ENCODE measurements around the gene DRC3.
"Not testable (repeated sequence)": the region's sequence is repeated elsewhere in the genome, so short reads cannot be mapped to it uniquely, and the experiment has no call there.

The DRC3 gene

DNA sequence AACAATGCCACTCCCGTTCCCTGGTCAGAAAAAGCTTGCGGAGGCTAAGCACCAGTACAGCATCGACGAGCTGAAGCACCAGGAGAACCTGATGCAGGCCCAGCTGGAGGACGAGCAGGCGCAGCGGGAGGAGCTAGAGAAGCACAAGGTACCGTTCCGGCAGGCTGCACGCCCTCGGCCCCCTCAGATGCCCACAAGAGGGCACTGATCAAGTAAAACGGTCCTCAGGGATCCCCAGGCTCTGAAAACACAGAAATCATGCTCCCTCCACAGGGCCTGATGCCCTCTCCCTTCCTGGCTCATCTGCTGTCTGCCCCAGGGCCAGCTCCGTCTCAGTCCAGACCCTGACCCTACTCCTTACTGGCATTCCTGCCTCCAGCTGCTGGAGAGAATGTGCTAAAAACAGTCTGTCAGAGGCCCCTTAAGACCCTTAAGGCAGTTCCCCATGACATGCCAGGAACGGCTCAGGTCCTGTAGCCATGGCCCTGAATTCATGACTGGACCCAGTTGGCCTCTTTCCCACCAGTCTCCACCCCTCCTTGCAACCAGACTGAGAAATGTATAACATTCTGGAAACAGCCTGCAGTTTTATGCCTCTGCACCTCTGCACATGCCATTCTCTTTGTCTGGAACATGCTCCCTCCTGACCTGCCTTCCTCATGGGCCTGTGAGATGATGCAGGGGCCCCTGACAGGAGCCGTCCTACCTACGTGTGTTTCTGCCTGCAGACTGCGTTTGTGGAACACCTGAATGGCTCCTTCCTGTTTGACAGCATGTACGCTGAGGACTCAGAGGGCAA lies 21.8 kb downstream of the DRC3 start:
- DNase-seq = no peak

DNA sequence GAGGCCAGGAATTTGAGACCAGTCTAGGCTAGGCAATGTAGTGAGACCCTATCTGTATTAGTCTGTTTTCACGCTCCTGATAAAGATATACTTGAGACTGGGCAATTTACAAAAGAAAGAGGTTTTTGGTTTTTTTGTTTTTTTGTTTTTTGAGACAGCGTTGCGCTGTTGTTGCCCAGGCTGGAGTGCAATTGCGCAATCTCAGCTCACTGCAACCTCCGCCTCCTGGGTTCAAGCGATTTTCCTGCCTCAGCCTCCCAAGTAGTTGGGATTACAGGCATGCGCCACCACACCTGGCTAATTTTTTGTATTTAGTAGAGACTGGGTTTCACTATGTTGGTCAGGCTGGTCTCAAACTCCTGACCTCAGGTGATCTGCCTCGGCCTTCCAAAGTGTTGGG lies 23.2 kb downstream of the DRC3 start:
- not testable (repeated sequence) for DNase-seq

DNA sequence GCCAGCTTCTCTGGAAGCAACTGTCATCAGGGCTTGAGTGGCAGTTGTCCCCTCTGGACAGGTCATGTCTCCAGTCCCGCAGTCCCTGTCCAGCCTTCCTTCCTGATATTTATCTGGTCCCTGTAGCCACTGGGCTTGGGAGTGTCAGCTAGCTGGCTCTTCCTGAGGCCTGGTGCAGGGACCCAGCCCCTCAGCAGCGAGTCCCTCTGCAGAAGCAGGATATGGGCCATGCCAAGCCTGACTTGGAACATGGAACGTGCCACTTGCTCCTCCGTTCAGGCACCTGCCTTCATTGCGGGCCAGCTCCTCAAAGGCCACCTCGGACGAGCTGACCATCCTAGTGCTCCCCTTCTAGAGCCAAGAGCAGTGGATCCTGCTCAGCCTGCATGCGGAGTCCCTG lies 26.3 kb downstream of the DRC3 start:
- no peak for DNase-seq

DNA sequence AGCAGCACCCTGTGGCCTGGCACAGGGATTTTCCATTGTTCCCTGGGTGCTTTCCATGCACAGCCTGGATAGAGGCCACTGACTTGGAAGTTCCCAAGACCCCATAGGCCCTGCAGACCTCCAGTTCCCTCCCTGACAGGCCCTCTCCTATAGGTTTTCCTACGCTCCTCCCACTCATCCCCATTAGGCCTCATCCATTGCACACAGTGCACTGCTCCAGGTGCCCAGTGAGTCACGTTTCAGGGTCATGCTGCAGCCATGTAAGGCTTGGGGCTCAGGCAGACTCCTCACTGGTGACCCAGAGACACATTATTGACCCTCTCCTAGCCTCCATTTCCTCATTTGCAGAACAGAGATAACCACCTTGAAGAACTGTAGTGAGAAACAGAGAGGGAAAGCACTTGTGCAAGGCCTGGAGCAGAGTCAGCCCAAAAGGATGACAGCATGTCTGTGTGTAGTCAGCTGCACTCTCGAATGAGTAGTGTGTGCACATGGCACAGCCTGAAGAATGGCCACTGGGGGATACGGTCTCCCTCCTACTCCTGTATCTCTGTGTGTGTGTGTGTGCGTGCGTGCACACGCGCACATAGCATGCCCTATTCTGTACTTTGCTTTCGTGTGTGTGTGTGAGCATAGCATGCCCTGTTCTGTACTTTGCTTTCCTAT lies 26.8 kb downstream of the DRC3 start:
- no peak for DNase-seq

DNA sequence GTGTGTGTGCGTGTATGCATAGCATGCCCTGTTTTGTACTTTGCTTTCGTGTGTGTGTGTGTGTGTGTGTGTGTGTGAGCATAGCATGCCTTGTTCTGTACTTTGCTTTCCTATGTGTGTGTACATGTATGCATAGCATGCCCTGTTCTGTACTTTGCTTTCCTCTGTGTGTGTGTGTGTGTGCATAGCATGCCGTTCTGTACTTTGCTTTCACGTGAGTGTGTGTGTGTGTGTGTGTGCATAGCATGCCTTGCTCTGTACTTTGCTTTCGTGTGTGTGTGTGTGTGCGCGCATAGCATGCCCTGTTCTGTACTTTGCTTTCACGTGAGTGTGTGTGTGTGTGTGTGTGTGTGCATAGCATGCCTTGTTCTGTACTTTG lies 27.4 kb downstream of the DRC3 start:
- DNase-seq = no peak

DNA sequence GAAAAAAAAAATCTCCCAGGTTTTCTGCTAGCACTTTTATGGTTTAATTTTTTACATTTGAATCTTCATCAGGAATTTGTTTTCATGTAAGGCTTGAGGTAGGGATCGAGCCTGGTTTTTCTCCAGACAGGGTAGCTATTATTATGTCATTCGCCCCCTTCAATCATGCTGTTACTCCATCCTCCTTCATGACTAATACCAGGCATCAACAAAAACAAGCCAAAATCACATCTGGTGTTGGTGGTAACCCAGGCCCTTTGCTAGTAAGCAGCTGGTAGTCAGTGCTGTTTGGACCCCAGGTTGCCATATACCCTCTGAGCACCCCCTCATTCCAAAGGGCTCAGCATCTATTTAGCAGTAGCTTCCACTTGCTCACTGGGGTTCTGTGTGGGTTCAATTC lies 29.5 kb downstream of the DRC3 start:
- no peak for DNase-seq

DNA sequence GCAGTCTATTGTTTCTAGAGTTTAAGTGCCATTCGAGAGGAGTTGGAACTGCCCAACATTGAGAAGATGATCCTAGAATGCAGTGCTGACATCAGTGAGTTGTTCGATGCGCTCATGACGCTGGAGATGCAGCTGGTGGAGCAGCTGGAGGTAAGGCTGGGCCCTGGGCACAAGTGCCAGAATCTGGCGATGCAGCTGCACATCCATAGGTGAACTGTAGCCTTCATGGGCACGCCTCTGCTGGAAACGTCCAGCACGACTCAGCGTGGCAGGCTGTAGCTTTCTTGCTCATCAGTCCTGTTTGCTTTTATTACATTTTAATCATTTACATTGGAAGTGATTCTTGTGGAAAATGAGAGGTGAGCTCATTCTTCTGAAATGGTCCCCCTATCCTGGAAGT lies 31.7 kb downstream of the DRC3 start:
- DNase-seq = no peak

DNA sequence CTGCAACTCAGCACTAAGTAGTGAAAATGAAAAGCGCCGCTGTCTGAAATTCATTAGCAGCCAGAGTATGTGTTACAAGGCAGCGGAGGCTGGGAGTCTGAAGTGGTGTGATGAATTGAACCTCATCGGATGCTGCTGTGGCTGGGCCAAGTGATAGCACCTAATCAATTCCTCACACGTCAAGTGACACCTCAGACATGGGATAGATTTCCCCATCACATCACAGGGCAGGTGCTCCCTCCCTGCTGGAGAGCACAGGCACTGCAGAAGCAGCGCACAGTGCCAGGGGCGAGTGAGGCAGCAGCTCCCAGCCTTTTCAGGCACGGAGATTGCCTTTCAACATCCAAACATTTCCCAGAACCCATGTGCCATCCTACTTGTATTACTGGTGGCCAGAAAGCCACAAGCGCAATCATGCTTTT lies 32.2 kb downstream of the DRC3 start:
- no peak for DNase-seq

DNA sequence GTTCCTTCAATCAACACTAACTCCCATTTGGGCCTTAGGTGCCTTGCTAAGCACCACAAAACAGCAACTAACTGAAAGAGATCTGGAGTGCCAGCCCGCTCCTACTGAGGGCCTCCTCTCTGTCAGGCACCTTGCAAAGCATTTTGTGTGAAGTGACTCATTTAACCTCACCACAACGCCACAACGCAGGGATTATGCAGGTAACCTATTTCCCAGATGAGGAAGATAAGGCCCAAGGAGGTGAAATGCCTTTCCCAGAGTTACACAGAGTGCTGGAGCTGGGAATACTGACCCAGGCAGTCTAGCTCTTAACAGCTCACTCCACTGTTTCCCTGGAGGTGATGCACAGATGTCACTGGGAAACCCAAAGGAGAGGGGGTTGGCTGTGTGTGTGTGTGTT lies 32.8 kb downstream of the DRC3 start:
- no peak for DNase-seq

DNA sequence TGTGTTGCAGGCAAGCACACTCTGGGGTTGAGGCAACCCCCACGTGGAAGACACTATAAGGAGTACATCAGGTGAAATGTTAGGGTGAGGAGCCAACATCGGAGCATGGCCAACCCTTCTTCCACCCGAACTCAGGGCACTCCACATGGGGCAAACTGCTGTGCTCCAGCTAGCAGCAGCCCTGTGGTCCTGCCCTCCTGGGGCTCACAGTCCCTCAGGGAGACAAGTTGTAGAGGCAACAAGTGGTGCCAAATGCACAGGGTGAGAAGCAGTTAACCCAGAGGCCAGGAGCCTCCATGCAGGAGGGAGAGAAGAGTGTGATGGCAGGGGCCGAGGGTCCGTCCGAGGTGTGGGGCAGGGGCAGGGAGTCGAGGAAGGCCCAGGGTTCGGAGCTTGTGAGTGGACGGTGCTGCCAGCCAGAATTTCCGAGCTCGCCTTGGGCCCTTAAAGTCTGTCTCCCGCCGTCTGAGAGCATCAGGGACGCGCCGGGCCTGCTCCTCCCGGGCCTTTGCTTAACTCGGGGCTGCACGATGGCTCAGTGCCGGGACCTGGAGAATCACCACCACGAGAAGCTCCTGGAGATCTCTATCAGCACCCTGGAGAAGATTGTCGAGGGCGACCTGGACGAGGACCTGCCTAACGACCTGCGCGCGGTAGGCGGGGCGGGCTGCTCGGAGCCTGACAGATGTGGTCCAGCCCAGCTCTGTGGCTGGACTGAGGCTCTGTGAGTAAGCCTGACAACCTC lies 34.0 kb downstream of the DRC3 start:
- DNase-seq = no peak

DNA sequence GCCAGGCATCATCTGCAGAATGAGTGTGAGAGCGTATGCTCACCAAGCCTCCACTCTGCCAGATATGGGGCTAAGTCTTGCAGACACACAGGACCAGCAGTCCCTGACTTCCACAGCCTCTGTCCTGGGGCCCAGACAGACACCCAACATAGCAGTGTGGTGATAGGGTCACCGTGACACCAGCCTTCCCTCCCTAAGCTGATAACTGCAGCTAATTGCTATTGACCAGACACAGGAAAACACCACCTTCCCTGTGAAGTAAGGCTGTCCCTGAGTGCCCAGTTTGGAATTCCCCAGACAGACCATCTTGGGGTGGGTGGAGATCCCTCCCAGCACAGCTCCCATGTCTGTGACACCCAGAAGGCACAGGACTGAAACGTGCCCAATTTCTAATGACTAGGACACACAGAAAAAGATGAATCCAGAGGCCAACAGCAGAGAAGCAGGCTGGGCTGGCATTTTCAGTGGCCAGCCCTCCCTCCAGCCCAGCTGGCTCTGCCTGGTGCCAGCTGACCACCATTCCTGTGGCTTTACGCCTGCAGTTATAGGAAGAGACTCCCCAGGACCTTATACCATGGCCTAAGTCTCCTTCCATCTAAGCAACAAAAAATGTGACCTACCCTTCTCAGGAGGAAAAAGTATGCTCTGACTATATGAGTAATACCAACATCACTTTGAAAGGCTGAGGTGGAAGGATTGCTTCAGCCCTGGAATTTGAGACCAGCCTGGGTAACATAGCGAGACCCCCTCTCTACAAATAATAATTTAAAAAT lies 36.0 kb downstream of the DRC3 start:
- DNase-seq = no peak

DNA sequence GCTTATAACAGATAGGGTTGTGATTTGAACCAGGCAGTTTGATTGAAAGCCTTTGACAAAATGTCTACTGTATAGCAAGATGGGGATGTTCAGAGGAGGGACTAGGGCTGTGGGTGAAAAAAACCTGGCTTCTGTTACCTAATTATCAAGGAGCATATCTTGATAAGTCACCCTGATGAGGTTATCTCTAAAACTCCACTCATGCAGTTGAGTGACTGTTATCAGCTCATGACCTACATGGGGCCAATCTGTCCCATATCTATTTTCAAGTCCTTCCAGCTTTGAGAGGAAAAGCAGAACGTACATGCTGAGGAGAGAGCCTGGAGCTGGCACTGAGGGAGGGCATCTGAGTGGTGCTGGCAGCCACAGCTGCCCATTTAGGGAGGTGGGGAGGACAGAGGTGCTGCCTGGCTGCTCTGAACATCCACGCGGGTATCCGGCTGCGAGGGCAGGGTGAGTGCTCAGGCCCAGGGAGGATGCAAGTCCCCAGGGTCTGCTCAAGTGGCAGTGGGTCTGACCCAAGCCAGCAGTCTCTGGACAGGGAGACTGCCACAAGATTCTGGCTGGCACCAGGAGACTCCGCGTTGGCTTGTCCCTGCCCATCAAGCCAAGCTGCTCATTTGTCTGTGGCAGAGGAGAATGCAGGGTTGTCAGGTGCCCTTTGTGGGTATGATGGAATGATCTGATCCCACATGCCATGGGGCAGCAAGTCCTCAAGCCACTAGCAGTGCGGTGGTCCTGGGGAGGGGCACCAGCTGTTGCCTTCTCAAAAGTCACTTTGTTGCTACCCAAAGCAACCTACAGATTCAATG lies 37.2 kb downstream of the DRC3 start:
- DNase-seq = no peak

DNA sequence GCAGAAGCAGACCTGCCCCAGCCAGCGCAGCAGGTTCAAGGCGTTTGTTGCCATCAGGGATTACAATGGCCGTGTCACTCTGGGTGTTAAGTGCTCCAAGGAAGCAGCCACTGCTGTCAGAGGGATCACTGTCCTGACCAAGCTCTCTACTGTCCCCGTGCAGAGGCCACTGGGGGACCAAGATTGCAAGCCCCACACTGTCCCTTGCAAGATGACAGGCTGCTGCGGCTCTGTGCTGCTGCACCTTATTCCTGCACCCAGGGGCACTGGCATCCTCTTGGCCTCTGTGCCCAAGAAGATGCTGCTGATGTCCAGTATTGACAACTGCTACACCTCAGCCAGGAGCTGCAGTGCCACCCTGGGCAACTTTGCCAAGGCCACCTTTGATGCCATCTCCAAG lies 38.6 kb downstream of the DRC3 start:
- no peak for DNase-seq

DNA sequence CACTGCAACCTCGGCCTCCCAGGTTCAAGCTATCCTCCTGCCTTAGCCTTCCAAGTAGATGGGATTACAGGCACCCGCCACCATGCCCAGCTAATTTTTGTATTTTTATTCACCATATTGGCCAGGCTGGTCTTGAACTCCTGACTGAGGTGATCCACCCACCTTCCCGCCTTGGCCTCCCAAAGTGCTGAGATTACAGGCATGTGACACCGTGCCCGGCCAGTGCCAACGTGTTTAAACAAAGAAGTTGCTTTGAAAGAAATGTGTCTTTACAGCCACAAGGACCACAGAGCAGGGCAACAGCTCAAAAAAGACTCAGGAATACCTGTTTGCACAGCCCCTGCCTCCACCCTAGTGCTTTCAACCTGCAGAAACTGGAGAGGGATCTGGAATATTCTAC lies 41.3 kb downstream of the DRC3 start:
- no peak for DNase-seq

DNA sequence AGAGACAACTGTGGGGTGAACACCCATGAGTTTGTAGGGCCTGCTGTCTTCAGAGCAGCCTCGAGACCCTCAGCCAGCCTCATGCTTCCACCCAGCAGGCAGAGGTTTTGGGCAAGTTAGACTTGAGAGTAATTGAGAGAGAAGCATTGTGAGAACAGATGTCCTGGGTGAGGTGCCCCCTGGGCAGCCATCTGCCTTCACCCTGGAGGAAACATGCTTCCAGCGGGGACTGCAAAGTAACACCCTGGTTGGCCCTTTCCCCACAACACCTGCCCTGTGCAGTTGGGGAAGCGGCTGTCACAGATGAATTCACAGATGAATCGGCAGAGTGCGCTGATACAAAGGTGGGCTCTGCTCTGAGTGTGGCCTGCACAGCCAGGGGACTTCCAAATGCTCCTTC lies 42.9 kb downstream of the DRC3 start:
- no peak for DNase-seq

DNA sequence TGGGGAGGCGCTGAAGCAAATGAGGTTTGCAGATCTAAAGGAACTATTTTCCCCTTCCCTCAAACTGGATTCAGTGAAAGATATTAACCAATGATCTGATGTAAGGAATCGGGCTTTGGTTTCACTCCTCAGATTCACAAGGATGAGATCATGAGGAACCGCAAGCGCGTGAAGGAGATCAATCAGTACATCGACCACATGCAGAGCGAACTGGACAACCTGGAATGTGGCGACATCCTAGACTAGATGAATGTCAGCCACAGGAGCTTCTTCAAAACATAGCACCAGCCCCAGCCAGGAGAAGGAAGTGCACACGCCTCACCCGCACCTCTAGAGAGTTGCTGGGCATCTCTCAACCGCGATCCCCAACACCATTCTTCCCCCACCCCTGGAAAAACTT lies 43.8 kb downstream of the DRC3 start:
- no peak for DNase-seq

DNA sequence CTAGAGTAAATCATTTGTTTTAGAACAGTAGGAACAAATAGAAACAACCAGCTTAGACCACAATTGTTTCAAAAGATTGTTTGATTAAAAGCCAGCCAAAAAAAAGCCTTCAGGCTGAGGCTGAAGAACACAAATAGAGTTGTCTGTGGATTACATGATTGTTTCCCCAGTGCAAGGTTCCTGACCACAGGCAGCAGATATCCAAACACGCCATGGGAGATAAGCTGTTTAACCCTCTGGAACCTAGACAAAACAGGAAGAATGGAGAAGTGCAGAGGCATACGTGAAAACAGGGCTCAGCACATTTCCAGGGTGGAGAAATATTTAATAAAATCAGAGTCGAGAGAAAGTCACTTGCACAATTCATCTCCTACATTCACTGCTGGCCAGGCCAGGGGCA lies 45.3 kb downstream of the DRC3 start:
- DNase-seq = no peak

DNA sequence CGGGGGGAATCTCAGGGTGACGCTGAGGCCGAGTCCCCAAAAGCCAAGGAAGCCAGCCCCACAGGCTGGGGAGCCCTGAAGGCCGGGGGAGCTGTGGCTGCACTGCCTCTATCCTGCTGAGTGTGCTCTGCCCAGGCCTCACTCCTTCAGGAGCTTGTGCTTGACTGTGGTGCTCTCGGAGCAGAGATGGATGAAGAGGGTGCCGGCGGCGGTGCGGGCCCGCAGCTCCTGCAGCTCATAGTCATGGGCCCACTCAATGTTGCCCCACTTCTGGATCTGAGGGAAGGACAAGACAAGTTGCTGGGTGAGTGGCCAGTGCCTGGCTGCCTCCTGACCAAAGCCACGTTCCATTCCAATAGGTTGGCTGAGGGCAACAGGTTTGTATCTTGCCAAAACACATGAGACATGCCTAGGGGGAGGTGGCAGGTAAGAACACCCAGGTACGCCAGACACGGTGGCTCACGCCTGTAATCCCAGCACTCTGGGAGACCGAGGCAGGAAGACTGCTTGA lies 45.8 kb downstream of the DRC3 start:
- DNase-seq = no peak

DNA sequence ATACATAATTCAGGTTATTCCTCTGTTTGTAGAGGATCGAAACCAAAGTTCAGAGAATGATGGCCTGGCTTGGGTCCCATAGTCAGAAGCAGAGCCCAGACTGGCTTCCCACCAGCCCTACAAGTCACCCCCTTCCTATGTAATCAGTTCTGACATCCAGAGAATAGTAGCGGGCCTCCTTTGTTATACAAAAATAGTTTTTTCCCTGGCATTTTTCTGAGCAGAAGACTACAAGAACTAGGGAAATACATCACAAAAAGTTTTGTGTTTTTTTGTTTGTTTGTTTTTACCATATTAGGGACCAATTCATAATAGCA lies 47.1 kb downstream of the DRC3 start:
- DNase-seq = no peak

DNA sequence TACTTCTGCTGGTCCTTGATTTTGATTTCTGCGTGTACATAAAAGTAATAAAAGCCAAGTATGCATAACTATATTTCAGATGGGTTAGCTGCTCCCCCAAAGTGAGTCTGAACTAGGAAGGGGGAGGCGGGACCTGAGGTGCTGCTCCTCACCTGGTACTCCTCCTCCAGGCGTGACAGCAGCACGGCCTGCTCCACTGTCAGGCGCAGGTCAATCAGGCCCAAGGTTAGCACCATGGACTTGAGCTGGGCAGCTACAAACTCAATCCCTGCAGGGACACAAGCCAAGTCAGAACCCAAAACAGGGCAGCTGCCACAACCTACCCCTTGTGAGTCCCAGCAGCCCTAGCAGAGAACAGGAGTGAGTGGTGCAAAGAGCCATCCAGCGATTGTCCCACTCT lies 48.3 kb downstream of the DRC3 start:
- DNase-seq = no peak

DNA sequence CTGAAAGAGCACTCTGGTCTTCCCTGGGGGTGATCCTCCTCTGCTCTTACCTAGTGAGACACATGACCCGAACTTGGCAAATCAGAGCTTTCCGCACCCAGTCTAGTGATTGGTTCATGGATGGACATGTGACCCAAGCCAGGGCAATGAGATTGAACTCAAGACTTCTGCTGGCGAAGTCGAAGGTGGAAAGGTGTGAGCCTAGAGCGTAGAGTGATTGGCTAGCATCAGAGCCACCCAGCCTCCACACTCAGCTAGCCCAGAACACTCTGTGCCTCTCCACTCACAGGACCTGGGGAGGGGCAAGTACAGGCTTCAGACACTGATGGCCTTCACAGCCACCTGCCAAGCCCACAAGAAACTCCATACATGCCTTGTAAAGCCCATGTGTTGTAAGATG lies 48.7 kb downstream of the DRC3 start:
- DNase-seq = no peak

DNA sequence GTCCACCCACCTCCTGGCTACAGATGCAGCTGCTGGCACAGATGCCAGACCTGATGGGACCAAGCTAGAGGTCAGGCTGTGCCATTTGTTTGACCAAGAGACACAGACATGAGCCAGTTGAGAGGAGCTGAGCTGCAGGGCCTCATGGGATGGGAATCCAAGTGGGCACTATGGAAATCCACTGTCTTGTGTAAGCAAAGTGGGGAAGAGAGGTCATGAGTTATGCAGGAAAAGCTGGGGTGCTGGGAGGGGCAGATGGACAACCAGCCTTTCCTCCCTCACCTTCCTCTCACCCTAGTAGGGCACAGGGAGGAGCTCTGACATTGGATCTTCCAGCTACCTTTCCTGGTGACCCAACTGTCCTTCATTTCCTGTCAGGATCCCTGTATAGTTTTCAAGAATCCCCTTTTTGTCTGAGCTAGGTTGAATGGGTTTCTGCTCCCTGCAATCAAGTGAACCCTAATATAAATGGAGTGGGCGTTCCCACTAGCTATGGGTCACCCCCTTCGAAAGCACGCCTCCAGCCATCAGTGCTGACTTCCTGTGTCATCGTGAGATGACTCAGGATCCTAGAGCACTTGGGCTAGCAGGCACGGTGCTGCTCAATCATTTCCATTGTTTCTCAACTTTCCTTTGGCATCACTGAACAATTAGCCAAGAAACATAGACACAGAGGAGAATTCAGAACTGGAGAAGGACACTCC lies 52.7 kb downstream of the DRC3 start:
- no peak for DNase-seq

Data from activated gamma-delta T cell (primary cell).